Stimulated activated effector memory CD8-positive, alpha-beta T cell treated with anti-CD3 and anti-CD28 coated beads, Interleukin-12 subunit alpha, Interleukin-12 subunit beta, amount 100 ng/mL, for 72 hours (primary cell): ENCODE data around the gene PIEZO1.
"Not testable (repeated sequence)": the region's sequence is repeated elsewhere in the genome, so short reads cannot be mapped to it uniquely, and the experiment has no call there.

Experiments
- ATAC-seq: fragments of 150-1000 bp; cut with Tn5 transposase; 2 replicates; pipeline ENCODE4 v1.10.0; 2021
- DNase-seq, 2 donors: peaks; one replicate each; pipeline ENCODE4 v3.0.0; 2021 to 2022; ENCODE audit warnings: low spot score in 2 of 2
- H3K27ac Mint-ChIP-seq: one replicate; pipeline ENCODE4 v1.8.0; 2022; ENCODE audit warnings: mild to moderate bottlenecking, mixed read lengths
- H3K36me3 Mint-ChIP-seq: one replicate; pipeline ENCODE4 v1.8.0; 2022; ENCODE audit warnings: mild to moderate bottlenecking, mixed read lengths
- H3K4me1 Mint-ChIP-seq: one replicate; pipeline ENCODE4 v1.8.0; 2022; ENCODE audit warnings: mixed read lengths
- H3K4me3 Mint-ChIP-seq: one replicate; pipeline ENCODE4 v1.8.0; 2022; ENCODE audit warnings: mild to moderate bottlenecking, mixed read lengths
- H3K9me3 Mint-ChIP-seq: one replicate; pipeline ENCODE4 v1.8.0; 2022; ENCODE audit warnings: mixed read lengths

PIEZO1 gene

GRCh38 chr16:88798772-88799455, 13.9 kb upstream of the PIEZO1 start:
- Mint-ChIP-seq H3K9me3 (no peaks in the 10 kb centered on the region), H3K4me3 (no peak overlapping the region), H3K4me1 (no peaks in the 10 kb centered on the region), H3K27ac (no peak overlapping the region), H3K36me3 (peaks cover 26% of the 10 kb centered on the region)
- ATAC-seq = no peak
- DNase-seq = no peak

- peaks cover 3% of the 10 kb centered on the region for H3K4me1 Mint-ChIP-seq
- H3K4me3 Mint-ChIP-seq = no peak overlapping the region
- no peaks in the 10 kb centered on the region for H3K9me3 Mint-ChIP-seq
Observed at GRCh38 chr16:88798073-88798472, 13.1 kb upstream of the PIEZO1 start.

DNA sequence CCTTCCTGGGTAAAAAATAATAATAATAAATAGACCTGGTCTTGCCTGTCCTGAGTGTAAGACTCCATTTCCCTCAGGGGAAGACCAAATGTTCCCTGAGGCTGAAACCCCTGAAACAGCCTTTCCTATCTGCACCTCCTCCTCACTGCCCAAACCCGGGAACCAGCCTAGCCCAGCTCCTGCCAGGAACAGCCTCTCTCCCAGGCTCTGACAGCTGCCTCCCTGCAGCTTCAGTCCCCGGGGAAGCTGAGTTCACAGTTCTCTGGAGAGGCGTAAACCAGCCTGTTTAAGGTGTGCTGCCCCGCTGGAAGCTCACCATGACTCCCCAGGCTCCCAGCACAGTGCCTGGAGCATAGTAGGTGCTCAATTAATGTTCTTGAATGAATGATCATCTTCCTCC, 11.3 kb upstream of the PIEZO1 start:
- Mint-ChIP-seq H3K4me3 (no peak overlapping the region), H3K27ac (no peak overlapping the region), H3K36me3 (no peaks in the 10 kb centered on the region), H3K4me1 (peaks cover 21% of the 10 kb centered on the region), H3K9me3 (no peaks in the 10 kb centered on the region)
- DNase-seq (no peak), ATAC-seq (no peak)

More at GRCh38 chr16:88798073-88798472, 13.1 kb upstream of the PIEZO1 start:
- DNase-seq (no peak), ATAC-seq (no peak)
- no peak overlapping the region for H3K27ac Mint-ChIP-seq
- peaks cover 18% of the 10 kb centered on the region for H3K36me3 Mint-ChIP-seq

GRCh38 chr16:88793251-88793954, 8.4 kb upstream of the PIEZO1 start:
- ATAC-seq (peak; percentile 61), DNase-seq (no peak)
- H3K4me3 Mint-ChIP-seq = peak overlapping the region; percentile 76
- no peaks in the 10 kb centered on the region for H3K9me3 Mint-ChIP-seq
- H3K4me1 Mint-ChIP-seq = peaks cover 41% of the 10 kb centered on the region
- H3K36me3 Mint-ChIP-seq = no peaks in the 10 kb centered on the region
- peak overlapping the region; percentile 91 for H3K27ac Mint-ChIP-seq

DNA sequence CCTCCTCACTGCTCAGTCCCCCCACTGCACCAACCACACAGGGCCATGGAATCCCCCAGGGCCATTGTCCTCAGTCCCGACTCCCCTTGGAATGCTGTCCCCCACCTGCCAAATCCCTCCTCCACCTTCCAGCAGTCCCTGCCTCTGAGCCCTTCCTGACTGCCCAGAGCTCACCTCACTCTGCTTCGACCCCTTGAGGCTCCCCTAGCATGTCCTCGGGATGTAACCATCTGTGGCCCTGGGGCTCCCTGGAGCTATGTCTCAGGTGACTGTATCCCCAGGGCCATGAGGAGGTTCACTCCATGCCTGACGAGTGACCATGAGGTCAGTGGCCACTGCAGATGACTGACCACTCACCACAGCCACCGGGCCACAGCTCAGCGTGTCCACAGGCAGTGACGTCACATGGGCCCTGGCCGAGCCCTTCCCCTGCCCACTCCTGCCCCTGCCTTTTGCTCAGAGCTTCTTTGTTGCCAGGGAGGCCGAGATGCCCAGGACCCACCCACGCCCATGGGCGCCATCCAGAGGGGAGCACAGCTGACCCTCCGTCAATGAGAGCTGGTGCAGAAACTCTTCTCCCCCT, 7.7 kb upstream of the PIEZO1 start:
- ATAC-seq (no peak), DNase-seq (no peak)
- peaks cover 41% of the 10 kb centered on the region for H3K4me1 Mint-ChIP-seq
- H3K36me3 Mint-ChIP-seq = no peaks in the 10 kb centered on the region
- H3K27ac Mint-ChIP-seq = peak overlapping the region; percentile 91
- H3K9me3 Mint-ChIP-seq = no peaks in the 10 kb centered on the region
- H3K4me3 Mint-ChIP-seq = peak overlapping the region; percentile 76

DNA sequence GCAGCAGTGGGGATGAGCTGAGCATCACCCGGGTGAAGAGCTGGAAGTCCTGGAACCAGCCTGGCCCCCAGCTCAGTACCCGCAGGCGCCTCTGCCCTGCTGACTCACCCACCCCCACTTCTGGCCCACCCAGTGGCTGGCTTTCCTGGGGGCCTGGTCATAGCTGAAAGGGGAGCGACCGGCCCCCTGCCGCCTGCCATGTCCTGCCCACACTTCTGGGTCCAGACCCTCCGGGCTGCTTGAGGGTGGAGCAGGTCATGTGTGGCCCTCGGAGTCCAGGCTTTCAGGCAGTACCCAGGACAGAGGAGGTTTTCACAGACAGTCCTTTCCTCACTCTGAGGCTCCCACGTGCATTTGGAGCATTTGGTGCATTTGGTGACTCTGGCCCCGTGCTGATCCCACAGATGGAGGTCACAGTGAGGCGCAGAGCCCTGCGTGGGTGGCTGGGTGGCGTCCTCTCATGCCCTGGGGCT, 7.1 kb upstream of the PIEZO1 start:
- DNase-seq = no peak
- H3K36me3 Mint-ChIP-seq = no peaks in the 10 kb centered on the region
- peak overlapping the region; percentile 76 for H3K4me3 Mint-ChIP-seq
- peak; percentile 27 for ATAC-seq
- peaks cover 41% of the 10 kb centered on the region for H3K4me1 Mint-ChIP-seq
- no peaks in the 10 kb centered on the region for H3K9me3 Mint-ChIP-seq
- H3K27ac Mint-ChIP-seq = peak overlapping the region; percentile 91

GRCh38 chr16:88790312-88791211, 5.5 kb upstream of the PIEZO1 start:
- Mint-ChIP-seq H3K27ac (peak overlapping the region; percentile 91), H3K4me1 (peaks cover 41% of the 10 kb centered on the region), H3K36me3 (no peaks in the 10 kb centered on the region), H3K9me3 (no peaks in the 10 kb centered on the region), H3K4me3 (peak overlapping the region; percentile 76)
- ATAC-seq = peak; percentile 81
- DNase-seq = peak in 1 of 2 donors; percentile 68

DNA sequence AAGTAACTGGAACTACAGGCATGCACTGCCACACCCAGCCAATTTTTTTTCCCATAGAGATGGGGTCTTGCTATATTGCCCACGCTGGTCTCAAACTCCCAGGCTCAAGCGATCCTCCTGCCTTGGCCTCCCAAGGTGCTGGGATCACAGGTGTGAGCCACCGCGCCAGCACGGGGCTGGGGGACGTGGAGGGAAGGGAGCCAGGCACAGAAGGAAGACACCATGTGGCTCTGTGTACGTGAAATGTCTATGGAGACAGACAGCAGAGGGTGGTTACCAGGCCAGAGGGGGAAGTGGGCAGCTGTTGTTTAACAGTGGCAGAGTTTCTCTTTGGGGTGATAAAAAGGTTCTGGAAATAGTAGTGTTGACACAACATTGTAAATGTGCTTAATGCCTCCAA, 4.6 kb upstream of the PIEZO1 start:
- ATAC-seq = no peak
- peak overlapping the region; percentile 91 for H3K27ac Mint-ChIP-seq
- H3K4me3 Mint-ChIP-seq = peak overlapping the region; percentile 76
- H3K36me3 Mint-ChIP-seq = no peaks in the 10 kb centered on the region
- H3K4me1 Mint-ChIP-seq = peaks cover 41% of the 10 kb centered on the region
- H3K9me3 Mint-ChIP-seq = no peaks in the 10 kb centered on the region
- no peak for DNase-seq

GRCh38 chr16:88788749-88789148, 3.7 kb upstream of the PIEZO1 start:
- H3K36me3 Mint-ChIP-seq, DNase-seq, ATAC-seq, H3K27ac Mint-ChIP-seq, H3K9me3 Mint-ChIP-seq, H3K4me3 Mint-ChIP-seq: not testable (repeated sequence)
- H3K4me1 Mint-ChIP-seq = peaks cover 43% of the 10 kb centered on the region

DNA sequence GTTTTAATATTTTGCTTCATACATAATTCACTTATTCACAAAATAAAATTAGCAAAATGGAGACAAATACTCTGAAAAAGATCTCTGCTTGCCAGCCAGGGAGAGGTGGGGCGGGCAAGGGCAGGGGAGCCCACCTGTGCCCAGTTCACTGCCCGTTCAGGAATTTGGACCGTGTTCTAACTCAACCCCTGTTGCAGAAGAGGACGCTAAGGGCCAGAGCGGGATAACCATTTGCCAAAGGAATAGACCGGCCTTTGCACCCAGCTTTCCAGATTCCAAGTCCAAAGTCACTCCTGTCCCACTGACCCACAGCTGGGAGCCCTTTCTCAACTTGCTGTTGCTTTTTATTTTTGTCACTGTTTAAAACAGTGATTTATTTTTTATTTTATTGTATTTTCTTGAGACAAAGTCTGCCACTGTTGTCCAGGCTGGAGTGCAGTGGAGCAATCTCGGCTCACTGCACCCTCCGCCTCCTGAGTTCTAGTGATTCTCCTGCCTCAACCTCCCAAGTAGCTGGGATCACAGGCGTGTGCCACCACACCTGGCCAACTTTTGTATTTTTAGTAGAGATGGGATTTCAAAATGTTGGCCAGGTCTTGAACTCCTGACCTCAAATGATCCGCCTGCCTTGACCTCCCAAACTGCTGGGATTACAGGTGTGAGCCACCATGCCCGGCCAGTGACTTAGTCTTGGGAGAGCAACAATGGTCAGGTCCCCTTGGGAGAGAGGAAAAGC, 2.7 kb upstream of the PIEZO1 start:
- no peak for ATAC-seq
- H3K9me3 Mint-ChIP-seq = no peaks in the 10 kb centered on the region
- H3K4me3 Mint-ChIP-seq = no peak overlapping the region
- H3K4me1 Mint-ChIP-seq = peaks cover 47% of the 10 kb centered on the region
- DNase-seq = no peak
- H3K36me3 Mint-ChIP-seq = peaks cover 5% of the 10 kb centered on the region
- H3K27ac Mint-ChIP-seq = no peak overlapping the region

DNA sequence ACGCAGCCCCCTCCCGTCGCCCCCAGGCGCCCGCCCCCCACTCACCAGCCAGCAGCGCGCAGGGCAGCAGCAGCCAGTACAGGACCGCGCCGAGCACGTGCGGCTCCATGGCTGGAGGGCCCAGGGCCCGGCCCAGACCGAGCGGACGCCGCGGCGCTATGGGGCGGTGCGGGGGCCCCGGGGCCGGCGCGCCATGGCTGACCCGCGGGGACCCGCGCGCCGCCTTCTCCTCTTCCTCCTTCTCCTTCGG, 239 bp downstream of the PIEZO1 start:
- ATAC-seq = peak; percentile 0
- Mint-ChIP-seq H3K4me3 (peak overlapping the region; percentile 79), H3K27ac (no peak overlapping the region), H3K36me3 (peaks cover 26% of the 10 kb centered on the region), H3K9me3 (no peaks in the 10 kb centered on the region), H3K4me1 (peaks cover 45% of the 10 kb centered on the region)
- DNase-seq = peak in 1 of 2 donors; percentile 63

DNA sequence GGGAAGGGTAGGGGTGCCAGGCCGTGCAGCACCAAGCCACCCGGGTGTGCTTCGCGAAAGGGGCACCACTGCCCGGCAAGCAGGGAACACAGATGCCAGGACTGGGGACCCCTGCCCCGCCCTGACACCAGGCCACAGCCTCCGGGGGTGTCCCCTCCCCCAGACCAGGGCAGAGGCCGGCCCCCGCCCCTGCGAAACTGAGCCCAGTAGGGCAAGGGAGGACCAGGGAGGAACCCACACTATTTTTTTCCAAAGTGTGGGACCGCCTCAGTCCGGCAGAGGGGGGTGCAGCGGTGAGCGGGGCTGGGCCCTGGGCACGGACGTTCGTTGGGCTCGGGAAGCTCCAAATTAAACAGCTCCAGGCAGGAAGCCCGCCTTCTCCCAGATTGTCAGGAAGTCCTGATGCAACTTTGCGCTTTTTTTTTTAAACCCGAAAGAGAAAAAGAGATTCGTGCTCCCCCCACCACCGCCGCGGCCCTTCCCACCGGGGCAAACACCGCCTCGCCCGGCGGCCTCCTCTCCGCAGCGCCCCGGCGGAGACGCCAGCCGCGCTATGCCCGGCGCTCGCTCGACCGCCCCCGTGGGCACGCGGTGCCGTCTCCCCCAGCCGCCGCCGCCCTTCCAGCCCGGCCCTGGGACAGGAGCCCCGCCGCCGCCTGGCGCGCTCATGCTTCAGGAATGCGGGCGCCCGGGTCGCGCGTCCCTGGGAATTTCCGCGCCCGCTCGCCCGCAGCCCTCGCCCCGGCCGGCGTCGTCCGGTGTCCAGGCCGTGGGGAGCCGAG, 755 bp downstream of the PIEZO1 start:
- peak overlapping the region; percentile 98 for H3K27ac Mint-ChIP-seq
- peak overlapping the region; percentile 79 for H3K4me3 Mint-ChIP-seq
- H3K36me3 Mint-ChIP-seq = peaks cover 26% of the 10 kb centered on the region
- H3K4me1 Mint-ChIP-seq = peaks cover 45% of the 10 kb centered on the region
- H3K9me3 Mint-ChIP-seq = no peaks in the 10 kb centered on the region
- ATAC-seq (no peak), DNase-seq (peak in 1 of 2 donors; percentile 80)

GRCh38 chr16:88783391-88784073, 1.5 kb downstream of the PIEZO1 start:
- peak overlapping the region; percentile 98 for H3K27ac Mint-ChIP-seq
- no peaks in the 10 kb centered on the region for H3K9me3 Mint-ChIP-seq

More at GRCh38 chr16:88783391-88784073, 1.5 kb downstream of the PIEZO1 start:
- Mint-ChIP-seq H3K4me3 (peak overlapping the region; percentile 79), H3K36me3 (peaks cover 28% of the 10 kb centered on the region), H3K4me1 (peaks cover 50% of the 10 kb centered on the region)
- no peak for ATAC-seq
- DNase-seq = no peak
